Renal pelvis (tissue), 4 donors: Measurements from ENCODE around the gene MAP4K1. TPM values are rescaled to one million over a fixed set of nuclear protein-coding genes. Genes with fewer than 3 reads are reported as not detected.
"Not testable (repeated sequence)": the region's sequence is repeated elsewhere in the genome, so short reads cannot be mapped to it uniquely, and the experiment has no call there.

ENCODE experiments used
- DNase-seq: peaks from one replicate; pipeline ENCODE4 v3.0.0-alpha.2; 2013
- polyA plus RNA-seq, 3 donors: library from polyadenylated mRNA; unstranded; fragments of 120-200 nt; gene quantifications; one replicate each; pipeline ENCODE4 v1.2.1, GENCODE V29; 2013; ENCODE audit not compliant: insufficient read length in 3 of 3

The MAP4K1 gene
- polyA plus RNA-seq, 3 donors, result 2.6 to 5.6 (median 4.7) TPM

GRCh38 chr19:38654628-38655055 is 36.9 kb upstream of the MAP4K1 start:
- no peak for DNase-seq

- no peak for DNase-seq
Measured at GRCh38 chr19:38653028-38653571, 35.3 kb upstream of the MAP4K1 start.

GRCh38 chr19:38650911-38651584 is 33.3 kb upstream of the MAP4K1 start:
- no peak for DNase-seq

- DNase-seq, result no peak
Measured at GRCh38 chr19:38650172-38650775, 32.5 kb upstream of the MAP4K1 start.

GRCh38 chr19:38649305-38650171 is 31.8 kb upstream of the MAP4K1 start:
- DNase-seq, result no peak

- DNase-seq, result no peak
Measured at GRCh38 chr19:38648769-38649304, 31.1 kb upstream of the MAP4K1 start.

- no peak for DNase-seq
Measured at GRCh38 chr19:38647966-38648768, 30.4 kb upstream of the MAP4K1 start.

GRCh38 chr19:38647368-38647965 is 29.7 kb upstream of the MAP4K1 start, which contains the start of gene ACTN4:
Gene ACTN4 (plus strand): TSS chr19:38647649. CDS start chr19:38647746, 97 bp downstream.
- peak; percentile 97 for DNase-seq

- no peak for DNase-seq
Measured at GRCh38 chr19:38644719-38645118, 27.0 kb upstream of the MAP4K1 start.

GRCh38 chr19:38642176-38642575 is 24.4 kb upstream of the MAP4K1 start:
- no peak for DNase-seq

- no peak for DNase-seq
Measured at GRCh38 chr19:38640368-38640767, 22.6 kb upstream of the MAP4K1 start.

GRCh38 chr19:38639679-38640078 is 21.9 kb upstream of the MAP4K1 start:
- no peak for DNase-seq

- DNase-seq, result no peak
Measured at GRCh38 chr19:38638461-38638860, 20.7 kb upstream of the MAP4K1 start.

GRCh38 chr19:38635483-38636399 is 18.0 kb upstream of the MAP4K1 start:
- no peak for DNase-seq

- DNase-seq, result no peak
Measured at GRCh38 chr19:38634757-38635482, 17.2 kb upstream of the MAP4K1 start.

- no peak for DNase-seq
Measured at GRCh38 chr19:38632476-38633213, 14.9 kb upstream of the MAP4K1 start.

GRCh38 chr19:38631811-38632475 is 14.2 kb upstream of the MAP4K1 start:
- not testable (repeated sequence) for DNase-seq

- DNase-seq, result not testable (repeated sequence)
Measured at GRCh38 chr19:38631301-38631700, 13.5 kb upstream of the MAP4K1 start.
